HepG2 (cell line): ENCODE measurements around the gene LYRM4. TPM values are rescaled to one million over a fixed set of nuclear protein-coding genes. Genes with fewer than 3 reads are reported as not detected.

Source experiments
- ATAC-seq: fragments of 200-7000 bp; cut with Tn5 transposase; 3 replicates; pipeline ENCODE4 v1.9.1; 2020; ENCODE audit warnings: mild to moderate bottlenecking, moderate library complexity
- BruUV-seq: library from RNA; stranded (reverse); fragments of 400-500 nt; replicated peaks from 2 replicates; lab custom pipeline; 2021; lab: Mats Ljungman, UMichigan
- CTCF ChIA-PET: fragments of 300-600 bp; formaldehyde crosslinking; extraction: SDS; loops from one replicate; lab custom pipeline; 2021; ENCODE audit warnings: low total read pairs, inconsistent platforms, low intra/inter-chr PET ratio; lab: Yijun Ruan, JAX
- POLR2A ChIA-PET: fragments of 350-600 bp; sonication (Branson Sonifier 250); formaldehyde crosslinking; loops from one replicate; lab custom pipeline; 2020; ENCODE audit warnings: antibody characterized with exemption, inconsistent platforms; lab: Yijun Ruan, JAX
- DNase-seq: peaks from one replicate; pipeline ENCODE4 v3.0.0-alpha.2; 2015; ENCODE audit warnings: low spot score
- FAIRE-seq: peaks from 3 replicates; lab custom pipeline; 2011; peaks lifted over from hg19 to GRCh38; lab: Jason Lieb, UNC
- H2AFZ ChIP-seq: one replicate; pipeline ENCODE4 v1.6.1; 2011; ENCODE audit warnings: low read length, inconsistent platforms
- H3K27ac ChIP-seq: fragments of 300-600 bp; 3 replicates; pipeline ENCODE4 v1.8.0; 2011; ENCODE audit warnings: mixed run types, mild to moderate bottlenecking, mixed read lengths, low read length, inconsistent platforms; ENCODE audit not compliant: insufficient read depth; ENCODE audit errors: extremely low read length
- H3K27me3 ChIP-seq, 2 experiments: fragments of 200-600 bp in 1 of 2; 2 replicates in 1 of 2; 3 replicates in 1 of 2; pipeline versions ENCODE4 v1.6.0 to v1.8.0; 2011; ENCODE audit warnings: low read length in 2 of 2, mild to moderate bottlenecking in 2 of 2, moderate library complexity in 2 of 2, inconsistent platforms in 1 of 2; ENCODE audit not compliant: insufficient read depth in 2 of 2, control insufficient read depth in 1 of 2
- H3K36me3 ChIP-seq, 2 experiments: fragments of 200-600 bp in 1 of 2; replicated peaks in 1 of 2; 2 replicates in 1 of 2; 3 replicates in 1 of 2; pipeline versions ENCODE4 v1.5.1 to v1.8.0; 2011; ENCODE audit warnings: low read length in 2 of 2, inconsistent platforms in 1 of 2; ENCODE audit not compliant: insufficient read depth in 2 of 2, control insufficient read depth in 1 of 2
- H3K4me1 ChIP-seq: 2 replicates; pipeline ENCODE4 v1.5.1; 2012; ENCODE audit warnings: low read length, inconsistent platforms; ENCODE audit not compliant: insufficient read depth
- H3K4me2 ChIP-seq: 2 replicates; pipeline ENCODE4 v1.6.0; 2011; ENCODE audit warnings: low read depth, low read length, inconsistent platforms
- H3K4me3 ChIP-seq, 3 experiments: fragments of 200-600 bp in 1 of 3; sonication (generic), shearing (Covaris generic) in 1 of 3; replicated peaks in 1 of 3; 2 replicates each; pipeline ENCODE4 v1.5.1; 2011 to 2016; ENCODE audit warnings: low read length in 3 of 3, inconsistent platforms in 2 of 3, low read depth in 2 of 3, mild to moderate bottlenecking in 2 of 3, control low read depth in 1 of 3, mixed read lengths in 1 of 3; ENCODE audit not compliant: insufficient read depth in 1 of 3
- H3K79me2 ChIP-seq: one replicate; pipeline ENCODE4 v1.6.1; 2011; ENCODE audit warnings: low read length, inconsistent platforms; ENCODE audit not compliant: insufficient read depth
- H3K9ac ChIP-seq: 2 replicates; pipeline ENCODE4 v1.6.0; 2011; ENCODE audit warnings: mild to moderate bottlenecking, low read depth, low read length, inconsistent platforms; ENCODE audit not compliant: insufficient read depth
- H3K9me3 ChIP-seq: 2 replicates; pipeline ENCODE4 v1.5.1; 2012; ENCODE audit warnings: mild to moderate bottlenecking, low read length
- H4K20me1 ChIP-seq: 2 replicates; pipeline ENCODE4 v1.6.0; 2011; ENCODE audit warnings: inconsistent platforms, mild to moderate bottlenecking, low read length, moderate library complexity; ENCODE audit not compliant: insufficient read depth
- CCAR2 ChIP-seq: fragments of 200-400 bp; formaldehyde crosslinking; optimal IDR thresholded peaks from 2 replicates; pipeline ENCODE3; 2018; ENCODE audit warnings: low read depth, mild to moderate bottlenecking, low read length, moderate library complexity
- DMAP1 ChIP-seq: IDR thresholded peaks from 2 replicates; pipeline ENCODE4 v1.6.1; 2016
- GPN1 ChIP-seq: sonication (generic); formaldehyde crosslinking; IDR thresholded peaks from 2 replicates; pipeline ENCODE4 v1.5.1; 2020; ENCODE audit warnings: missing genetic modification reagents, borderline replicate concordance
- IKZF1 ChIP-seq: fragments of 450-650 bp; IDR thresholded peaks from 2 replicates; pipeline ENCODE4 v1.7.1; 2016
- IRX3 ChIP-seq: sonication (generic); formaldehyde crosslinking; IDR thresholded peaks from 2 replicates; pipeline ENCODE4 v1.8.1; 2023; ENCODE audit warnings: mild to moderate bottlenecking, low read depth, missing genetic modification reagents, borderline replicate concordance
- KDM4B ChIP-seq: sonication (generic); formaldehyde crosslinking; IDR thresholded peaks from 2 replicates; pipeline ENCODE4 v1.4.0; 2020; ENCODE audit warnings: missing genetic modification reagents
- PAX8 ChIP-seq: sonication (generic); formaldehyde crosslinking; IDR thresholded peaks from 2 replicates; pipeline ENCODE4 v1.8.0; 2022; ENCODE audit warnings: mild to moderate bottlenecking, missing genetic modification reagents, borderline replicate concordance
- RNF219 ChIP-seq: sonication (generic); formaldehyde crosslinking; IDR thresholded peaks from 2 replicates; pipeline ENCODE4 v1.5.0; 2020; ENCODE audit warnings: mild to moderate bottlenecking, missing genetic modification reagents
- SOX6 ChIP-seq, 2 experiments: fragments of 450-650 bp in 1 of 2; sonication (generic) in 1 of 2; formaldehyde crosslinking in 1 of 2; IDR thresholded peaks; 2 replicates each; pipeline versions ENCODE4 v1.4.0 to v1.6.1; 2017 to 2020; ENCODE audit warnings: antibody characterized with exemption in 1 of 2, mild to moderate bottlenecking in 1 of 2, missing genetic modification reagents in 1 of 2
- TSC22D2 ChIP-seq: sonication (generic); formaldehyde crosslinking; IDR thresholded peaks from 2 replicates; pipeline ENCODE4 v1.5.1; 2020; ENCODE audit warnings: missing genetic modification reagents, mild to moderate bottlenecking, borderline replicate concordance
- ZBTB34 ChIP-seq: sonication (generic); formaldehyde crosslinking; IDR thresholded peaks from 2 replicates; pipeline ENCODE4 v1.8.0; 2022; ENCODE audit warnings: mild to moderate bottlenecking, missing genetic modification reagents
- ZKSCAN1 ChIP-seq: fragments of 150-350 bp; IDR thresholded peaks from 2 replicates; pipeline ENCODE4 v1.6.1; 2014; ENCODE audit warnings: low read length
- ZNF121 ChIP-seq: sonication (generic); formaldehyde crosslinking; IDR thresholded peaks from 2 replicates; pipeline ENCODE4 v1.5.0; 2020; ENCODE audit warnings: mild to moderate bottlenecking, missing genetic modification reagents
- ZNF382 ChIP-seq: sonication (generic); formaldehyde crosslinking; IDR thresholded peaks from 2 replicates; pipeline ENCODE4 v1.5.0; 2020; ENCODE audit warnings: missing genetic modification reagents, mild to moderate bottlenecking, borderline replicate concordance
- ZNF446 ChIP-seq: sonication (generic); formaldehyde crosslinking; IDR thresholded peaks from 2 replicates; pipeline ENCODE4 v1.5.0; 2020; ENCODE audit warnings: mild to moderate bottlenecking, missing genetic modification reagents
- ZNF577 ChIP-seq: sonication (generic); formaldehyde crosslinking; IDR thresholded peaks from 2 replicates; pipeline ENCODE4 v1.4.0; 2020; ENCODE audit warnings: mild to moderate bottlenecking, low read depth, missing genetic modification reagents, borderline replicate concordance
- ZNF607 ChIP-seq: sonication (generic); formaldehyde crosslinking; IDR thresholded peaks from 2 replicates; pipeline ENCODE4 v1.5.1; 2020; ENCODE audit warnings: missing genetic modification reagents, mild to moderate bottlenecking, borderline replicate concordance
- ZNF652 ChIP-seq: IDR thresholded peaks from 2 replicates; pipeline ENCODE4 v1.6.1; 2016; ENCODE audit warnings: low read depth, borderline replicate concordance
- ZNF749 ChIP-seq: sonication (generic); formaldehyde crosslinking; IDR thresholded peaks from 2 replicates; pipeline ENCODE4 v1.8.0; 2022; ENCODE audit warnings: mild to moderate bottlenecking, missing genetic modification reagents, moderate library complexity, borderline replicate concordance
- ZNF768 ChIP-seq: sonication (generic); formaldehyde crosslinking; IDR thresholded peaks from 2 replicates; pipeline ENCODE4 v1.4.0; 2020; ENCODE audit warnings: missing genetic modification reagents
- WGBS: methylation state at CpG from one replicate; pipeline ENCODE4 v1.1.6; 2017; ENCODE audit warnings: low lambda C conversion rate; 5-methylcytosine and 5-hydroxymethylcytosine counted together
- in situ Hi-C: cut with HindIII; loops from 2 replicates; pipeline ENCODE4 v1.10.0; 2017; ENCODE audit warnings: low pct_unique_long_range_greater_than_20kb; ENCODE audit not compliant: extremely low pct_ligation_motif_present
- intact Hi-C: fragments of 100-400 bp; cut with micrococcal nuclease; formaldehyde crosslinking; loops from one replicate; pipeline ENCODE4 v1.10.0; 2022; ENCODE audit not compliant: unreplicated experiment
- polyA plus RNA-seq, 8 experiments: library from polyadenylated mRNA; depleted of rRNA in 3 of 8; stranded (reverse) in 7 of 8; unstranded in 1 of 8; fragments of >200 nt; fragmentation: Illumina TruSeq in 4 of 8; extraction: Trizol in 4 of 8; gene quantifications; 2 replicates each; pipeline versions ENCODE4 v1.2.1 to v1.2.3, GENCODE V29; 2011 to 2016; ENCODE audit warnings: low read depth in 4 of 8, missing spikeins in 1 of 8, mixed read lengths in 1 of 8; ENCODE audit not compliant: insufficient read depth in 1 of 8
- total RNA-seq, 5 experiments: library from RNA; depleted of rRNA; stranded (reverse); fragments of >200 nt; fragmentation: Illumina TruSeq; extraction: Trizol; gene quantifications; 2 replicates each; pipeline ENCODE4 v1.2.3, GENCODE V29; 2016; ENCODE audit warnings: low read depth in 1 of 5

The LYRM4 gene
- total and polyA plus RNA-seq, 2 of the 13 experiments (the other 11 are each of a cell fraction or from before 2014, with no cell fraction given): 64.6 to 67.5 TPM

- TF ChIP-seq ZNF652 (CRISPR knock-in tag): no peak
- TF ChIP-seq KDM4B (CRISPR knock-in tag): no peak
- TF ChIP-seq RNF219 (CRISPR knock-in tag): no peak
- no peak for TF ChIP-seq SOX6 (IDR thresholded peaks at IDR 0.05)
- peak; percentile 70 for TF ChIP-seq SOX6 (CRISPR knock-in tag; IDR thresholded peaks at IDR 0.05)
These were observed 12.2 kb downstream of the LYRM4 start (continued) for GRCh38 chr6:5248302-5249098.

GRCh38 chr6:5247201-5247600, 13.5 kb downstream of the LYRM4 start:
- H3K27me3 ChIP-seq: no peaks in the 10 kb centered on the region
- TF ChIP-seq GPN1 (CRISPR knock-in tag): no peak
- no peak for TF ChIP-seq DMAP1 (CRISPR knock-in tag)
- no peak for TF ChIP-seq TSC22D2
- no peak for TF ChIP-seq PAX8 (CRISPR knock-in tag)
- TF ChIP-seq IRX3 (CRISPR knock-in tag): no peak
- no peak for TF ChIP-seq ZNF607 (CRISPR knock-in tag)
- no peak for TF ChIP-seq ZNF121 (CRISPR knock-in tag)
- TF ChIP-seq ZNF577 (CRISPR knock-in tag): no peak
- no peak for TF ChIP-seq ZNF749 (CRISPR knock-in tag)
- no peak for TF ChIP-seq ZKSCAN1
- no peak for TF ChIP-seq CCAR2
- no peak for TF ChIP-seq ZNF446
- no peak for TF ChIP-seq IKZF1
- TF ChIP-seq ZBTB34 (CRISPR knock-in tag): no peak
- no peak for TF ChIP-seq ZNF768 (CRISPR knock-in tag)
- no peak for TF ChIP-seq ZNF382 (CRISPR knock-in tag)
- TF ChIP-seq, all 625 proteins: peak for 0
- DNase-seq (no peak), ATAC-seq (no peak), FAIRE-seq (peak; percentile 56)
- intact Hi-C loops (no loop called here), in situ Hi-C loops (no loop called here)
- H3K36me3 ChIP-seq: peaks cover 11 to 37% of the 10 kb centered on the region in 2 experiments
- peaks cover 5% of the 10 kb centered on the region; the same call in 1 of the 2 replicates for H3K9me3 ChIP-seq
- H3K27ac ChIP-seq: no peak overlapping the region
- no peak overlapping the region for H3K9ac ChIP-seq
- no peak overlapping the region for H3K4me3 ChIP-seq
- ChIA-PET POLR2A (no interaction called here), CTCF (no interaction called here)
- WGBS: 98% methylated on average over 2 of the region's 2 CpGs
- H3K4me2 ChIP-seq: no peak overlapping the region
- no peak overlapping the region for H2AFZ ChIP-seq
- no peaks in the 10 kb centered on the region for H4K20me1 ChIP-seq
- BruUV-seq: no TSS peak
- H3K79me2 ChIP-seq: peaks cover 69% of the 10 kb centered on the region
- peaks cover 22% of the 10 kb centered on the region for H3K4me1 ChIP-seq
